PC-9 (cell line): ENCODE results near the gene PGBD5. TPM values are rescaled to one million over a fixed set of nuclear protein-coding genes. Genes with fewer than 3 reads are reported as not detected.

ENCODE experiments used
- BruUV-seq: library from RNA; stranded (reverse); fragments of 400-500 nt; replicated peaks from 2 replicates; lab custom pipeline; 2021; lab: Mats Ljungman, UMichigan
- CTCF ChIA-PET: fragments of 300-600 bp; sonication (Branson Sonifier 250); formaldehyde crosslinking; loops from one replicate; lab custom pipeline; 2022; ENCODE audit warnings: antibody characterized with exemption; lab: Charles Lee
- POLR2A ChIA-PET: fragments of 300-600 bp; sonication (Branson Sonifier 250); formaldehyde crosslinking; loops from one replicate; lab custom pipeline; 2022; ENCODE audit warnings: antibody characterized with exemption; ENCODE audit not compliant: unreplicated experiment; lab: Charles Lee
- DNase-seq, 2 experiments: peaks; one replicate each; pipeline versions ENCODE4 v3.0.0 to v3.0.0-alpha.2; 2015 to 2022; ENCODE audit warnings: mixed read lengths in 1 of 2
- H2AFZ ChIP-seq: fragments of 200-600 bp; sonication (generic); 2 replicates; pipeline ENCODE4 v1.8.1; 2017; ENCODE audit warnings: antibody characterized with exemption
- H3F3A ChIP-seq: fragments of 200-600 bp; sonication (generic); 2 replicates; pipeline ENCODE4 v1.8.1; 2017; ENCODE audit warnings: antibody characterized with exemption, mild to moderate bottlenecking, low read depth; ENCODE audit not compliant: insufficient read depth
- H3K27ac ChIP-seq: fragments of 200-600 bp; sonication (generic); 2 replicates; pipeline ENCODE4 v1.6.1; 2016; ENCODE audit warnings: mixed run types
- H3K27me3 ChIP-seq: fragments of 200-600 bp; sonication (generic); 2 replicates; pipeline ENCODE4 v1.6.1; 2016; ENCODE audit warnings: low read depth, mixed run types; ENCODE audit not compliant: insufficient read depth
- H3K36me3 ChIP-seq: fragments of 200-600 bp; sonication (generic); 2 replicates; pipeline ENCODE4 v1.6.1; 2016; ENCODE audit warnings: low read depth, mixed run types
- H3K4me1 ChIP-seq: fragments of 200-600 bp; sonication (generic); replicated peaks from 2 replicates; pipeline ENCODE4 v1.6.1; 2016; ENCODE audit warnings: mixed run types; ENCODE audit not compliant: insufficient read depth
- H3K4me2 ChIP-seq: fragments of 200-600 bp; sonication (generic); 2 replicates; pipeline ENCODE4 v1.6.1; 2017; ENCODE audit warnings: mixed run types
- H3K4me3 ChIP-seq: fragments of 200-600 bp; sonication (generic); 2 replicates; pipeline ENCODE4 v1.6.1; 2016; ENCODE audit warnings: mixed run types
- H3K79me2 ChIP-seq: fragments of 200-600 bp; sonication (generic); 2 replicates; pipeline ENCODE4 v1.6.1; 2017; ENCODE audit warnings: low read depth, mixed run types
- H3K9me2 ChIP-seq: fragments of 200-600 bp; sonication (generic); 2 replicates; pipeline ENCODE4 v1.8.1; 2017; ENCODE audit warnings: mild to moderate bottlenecking; ENCODE audit not compliant: insufficient read depth
- H3K9me3 ChIP-seq: fragments of 200-600 bp; sonication (generic); 2 replicates; pipeline ENCODE4 v1.8.1; 2016; ENCODE audit warnings: low read depth; ENCODE audit not compliant: insufficient read depth
- H4K20me1 ChIP-seq: fragments of 200-600 bp; sonication (generic); 2 replicates; pipeline ENCODE4 v1.8.1; 2017; ENCODE audit not compliant: insufficient read depth
- CTCF ChIP-seq: fragments of 200-600 bp; sonication (generic); conservative IDR thresholded peaks from 2 replicates; pipeline ENCODE4 v1.6.1; 2017; ENCODE audit warnings: mixed run types, antibody characterized with exemption, mild to moderate bottlenecking, moderate library complexity
- EZH2 ChIP-seq: fragments of 200-600 bp; sonication (generic); IDR thresholded peaks from 2 replicates; pipeline ENCODE4 v1.8.0; 2017; ENCODE audit warnings: antibody characterized with exemption, low read depth
- intact Hi-C: fragments of 100-400 bp; cut with micrococcal nuclease; formaldehyde crosslinking; loops from one replicate; pipeline ENCODE4 v1.10.0; 2022; ENCODE audit not compliant: unreplicated experiment
- total RNA-seq: library from RNA; stranded (reverse); gene quantifications from 2 replicates; pipeline ENCODE4 v1.2.3, GENCODE V29; 2021

The PGBD5 gene
- total RNA-seq, 1 experiment from 2014 or later, result not detected

GRCh38 chr1:230403442-230403841 is 22.7 kb downstream of the PGBD5 start:
- H3K4me1 ChIP-seq, result no peaks in the 10 kb centered on the region
- H3K27me3 ChIP-seq, result peaks cover 14% of the 10 kb centered on the region; the same call in 1 of the 2 replicates
- no peak for TF ChIP-seq EZH2
- TF ChIP-seq CTCF, result no peak
- no peaks in the 10 kb centered on the region for H3K9me3 ChIP-seq
- no peak for DNase-seq
- H4K20me1 ChIP-seq, result no peaks in the 10 kb centered on the region
- ChIA-PET POLR2A (no interaction called here), CTCF (no interaction called here)
- H3K9me2 ChIP-seq, result no peaks in the 10 kb centered on the region; the same call in 1 of the 2 replicates
- H3K27ac ChIP-seq, result no peak overlapping the region
- H3F3A ChIP-seq, result no peaks in the 10 kb centered on the region
- no peak overlapping the region for H3K4me3 ChIP-seq
- no peak overlapping the region for H3K4me2 ChIP-seq
- no TSS peak for BruUV-seq
- no peak overlapping the region for H2AFZ ChIP-seq
- H3K36me3 ChIP-seq, result no peaks in the 10 kb centered on the region
- H3K79me2 ChIP-seq, result no peaks in the 10 kb centered on the region
- intact Hi-C loops, result no loop called here

- BruUV-seq, result no TSS peak
- ChIA-PET POLR2A (no interaction called here), CTCF (no interaction called here)
- Histone ChIP-seq H3F3A (no peaks in the 10 kb centered on the region), H3K4me1 (no peaks in the 10 kb centered on the region), H2AFZ (no peak overlapping the region), H3K79me2 (no peaks in the 10 kb centered on the region), H3K4me2 (no peak overlapping the region), H3K27me3 (peaks cover 22% of the 10 kb centered on the region; the same call in 1 of the 2 replicates), H3K9me3 (no peaks in the 10 kb centered on the region), H4K20me1 (no peaks in the 10 kb centered on the region), H3K27ac (no peak overlapping the region), H3K36me3 (no peaks in the 10 kb centered on the region), H3K4me3 (no peak overlapping the region), H3K9me2 (no peaks in the 10 kb centered on the region)
- intact Hi-C loops, result no loop called here
- no peak for DNase-seq
- TF ChIP-seq EZH2 (no peak), CTCF (no peak)
These were observed 24.3 kb downstream of the PGBD5 start for GRCh38 chr1:230401763-230402294.

- BruUV-seq, result no TSS peak
These were observed 25.0 kb downstream of the PGBD5 start for GRCh38 chr1:230401101-230401500.

More at GRCh38 chr1:230401101-230401500, 25.0 kb downstream of the PGBD5 start:
- H3K4me1 ChIP-seq, result no peaks in the 10 kb centered on the region
- no peak overlapping the region for H3K27ac ChIP-seq
- no peaks in the 10 kb centered on the region for H3F3A ChIP-seq
- no peaks in the 10 kb centered on the region for H3K9me2 ChIP-seq
- peaks cover 28% of the 10 kb centered on the region for H3K27me3 ChIP-seq
- no peaks in the 10 kb centered on the region for H3K9me3 ChIP-seq
- H3K4me2 ChIP-seq, result no peak overlapping the region
- no peak overlapping the region for H2AFZ ChIP-seq
- no peak overlapping the region for H3K4me3 ChIP-seq
- POLR2A ChIA-PET, result no interaction called here
- TF ChIP-seq EZH2 (no peak), CTCF (no peak)
- intact Hi-C loops, result no loop called here
- H3K36me3 ChIP-seq, result no peaks in the 10 kb centered on the region
- CTCF ChIA-PET, result no interaction called here
- H3K79me2 ChIP-seq, result no peaks in the 10 kb centered on the region
- no peak for DNase-seq
- H4K20me1 ChIP-seq, result no peaks in the 10 kb centered on the region
